Uterus (tissue), 2 donors: ENCODE data around the gene TM4SF20.

Experiments
- POLR2A ChIP-seq, 2 donors: fragments of 450-650 bp; IDR thresholded peaks; one replicate each; pipeline ENCODE4 v1.6.1; 2016; ENCODE audit warnings: antibody characterized with exemption in 2 of 2, mild to moderate bottlenecking in 1 of 2, moderate library complexity in 1 of 2
- TF ChIP-seq, protein P1 (sequence below), 4 experiments: fragments of 200-600 bp in 2 of 4; fragments of 450-650 bp in 2 of 4; sonication (generic) in 2 of 4; IDR thresholded peaks; one replicate each; pipeline ENCODE4 v1.5.1; 2016 to 2019; ENCODE audit warnings: antibody characterized with exemption in 4 of 4, mild to moderate bottlenecking in 2 of 4, moderate library complexity in 1 of 4

DNA sequence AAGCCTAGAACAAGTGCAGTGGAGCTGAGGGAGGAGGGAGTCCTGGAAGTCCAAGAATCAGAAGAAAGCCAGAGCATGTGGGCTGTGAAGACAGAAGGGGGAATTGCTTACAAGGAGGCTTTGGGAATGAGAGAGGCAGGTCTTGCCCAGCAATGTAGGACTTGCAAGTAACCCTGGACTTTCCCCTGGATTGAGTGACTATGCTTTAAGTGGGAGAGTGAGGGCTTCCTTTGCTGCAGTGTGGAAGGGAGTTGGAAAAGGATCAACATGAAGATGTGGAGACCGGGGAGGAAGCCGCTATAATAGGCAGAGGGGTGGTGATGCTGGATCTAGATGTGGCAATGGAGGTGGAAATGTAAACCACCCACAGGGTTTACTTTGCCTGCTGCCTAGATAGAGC is 22.4 kb upstream of the TM4SF20 start:
- TF ChIP-seq, protein P1, sequence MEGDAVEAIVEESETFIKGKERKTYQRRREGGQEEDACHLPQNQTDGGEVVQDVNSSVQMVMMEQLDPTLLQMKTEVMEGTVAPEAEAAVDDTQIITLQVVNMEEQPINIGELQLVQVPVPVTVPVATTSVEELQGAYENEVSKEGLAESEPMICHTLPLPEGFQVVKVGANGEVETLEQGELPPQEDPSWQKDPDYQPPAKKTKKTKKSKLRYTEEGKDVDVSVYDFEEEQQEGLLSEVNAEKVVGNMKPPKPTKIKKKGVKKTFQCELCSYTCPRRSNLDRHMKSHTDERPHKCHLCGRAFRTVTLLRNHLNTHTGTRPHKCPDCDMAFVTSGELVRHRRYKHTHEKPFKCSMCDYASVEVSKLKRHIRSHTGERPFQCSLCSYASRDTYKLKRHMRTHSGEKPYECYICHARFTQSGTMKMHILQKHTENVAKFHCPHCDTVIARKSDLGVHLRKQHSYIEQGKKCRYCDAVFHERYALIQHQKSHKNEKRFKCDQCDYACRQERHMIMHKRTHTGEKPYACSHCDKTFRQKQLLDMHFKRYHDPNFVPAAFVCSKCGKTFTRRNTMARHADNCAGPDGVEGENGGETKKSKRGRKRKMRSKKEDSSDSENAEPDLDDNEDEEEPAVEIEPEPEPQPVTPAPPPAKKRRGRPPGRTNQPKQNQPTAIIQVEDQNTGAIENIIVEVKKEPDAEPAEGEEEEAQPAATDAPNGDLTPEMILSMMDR (IDR thresholded peaks at IDR 0.05) = no peak
- no peak for TF ChIP-seq POLR2A (IDR thresholded peaks at IDR 0.05)
